Keratinocyte (primary cell): Measurements from ENCODE around the gene TMEM151B. TPM values are rescaled to one million over a fixed set of nuclear protein-coding genes. Genes with fewer than 3 reads are reported as not detected.
A peak's percentile ranks its signal among the peaks of the same experiment; 100 is the strongest.

Source experiments
- DNase-seq: peaks from one replicate; pipeline ENCODE4 v3.0.0-alpha.2; 2011; ENCODE audit warnings: low read depth, missing footprints, low spot score
- FAIRE-seq: peaks from 2 replicates; lab custom pipeline; 2011; peaks lifted over from hg19 to GRCh38; lab: Jason Lieb, UNC
- H2AFZ ChIP-seq: 2 replicates; pipeline ENCODE4 v1.6.0; 2012; ENCODE audit warnings: low read length, control low read depth, inconsistent platforms; ENCODE audit not compliant: control insufficient read depth
- H3K27ac ChIP-seq: 2 replicates; pipeline ENCODE4 v1.5.1; 2011; ENCODE audit warnings: low read length; ENCODE audit not compliant: control insufficient read depth, insufficient read depth
- H3K27me3 ChIP-seq: 3 replicates; pipeline ENCODE4 v1.6.0; 2011; ENCODE audit warnings: low read length; ENCODE audit not compliant: control insufficient read depth, insufficient read depth; ENCODE audit errors: extremely low read depth
- H3K36me3 ChIP-seq, 2 experiments: 2 replicates in 1 of 2; 3 replicates in 1 of 2; pipeline ENCODE4 v1.5.1; 2011; ENCODE audit warnings: low read length in 2 of 2, mild to moderate bottlenecking in 1 of 2; ENCODE audit not compliant: control insufficient read depth in 2 of 2, insufficient read depth in 2 of 2; ENCODE audit errors: extremely low read depth in 1 of 2
- H3K4me1 ChIP-seq: 3 replicates; pipeline ENCODE4 v1.5.1; 2011; ENCODE audit warnings: low read length; ENCODE audit not compliant: control insufficient read depth, insufficient read depth; ENCODE audit errors: extremely low read depth
- H3K4me2 ChIP-seq: 3 replicates; pipeline ENCODE4 v1.6.0; 2011; ENCODE audit warnings: low read depth, low read length; ENCODE audit not compliant: control insufficient read depth, insufficient read depth; ENCODE audit errors: extremely low read depth
- H3K4me3 ChIP-seq, 3 experiments: fragments of 200-600 bp in 1 of 3; sonication (generic) in 1 of 3; 2 replicates in 2 of 3; 3 replicates in 1 of 3; pipeline ENCODE4 v1.5.1; 2011 to 2016; ENCODE audit warnings: low read length in 3 of 3, mild to moderate bottlenecking in 3 of 3, control low read depth in 2 of 3, inconsistent platforms in 1 of 3, low read depth in 1 of 3, mixed read lengths in 1 of 3, mixed run types in 1 of 3, moderate library complexity in 1 of 3; ENCODE audit not compliant: control insufficient read depth in 2 of 3, insufficient read depth in 2 of 3; ENCODE audit errors: extremely low read depth in 1 of 3
- H3K79me2 ChIP-seq: 2 replicates; pipeline ENCODE4 v1.6.0; 2012; ENCODE audit warnings: low read length; ENCODE audit not compliant: control insufficient read depth, insufficient read depth
- H3K9ac ChIP-seq: 3 replicates; pipeline ENCODE4 v1.6.0; 2011; ENCODE audit warnings: low read length; ENCODE audit not compliant: control insufficient read depth, insufficient read depth; ENCODE audit errors: extremely low read depth
- H3K9me1 ChIP-seq: 3 replicates; pipeline ENCODE4 v1.6.0; 2011; ENCODE audit warnings: low read length; ENCODE audit not compliant: control insufficient read depth, insufficient read depth; ENCODE audit errors: extremely low read depth
- H3K9me3 ChIP-seq: 2 replicates; pipeline ENCODE4 v1.5.1; 2012; ENCODE audit warnings: low read depth, low read length; ENCODE audit not compliant: control insufficient read depth
- H4K20me1 ChIP-seq: 3 replicates; pipeline ENCODE4 v1.6.0; 2011; ENCODE audit warnings: low read length; ENCODE audit not compliant: control insufficient read depth, insufficient read depth; ENCODE audit errors: extremely low read depth
- CTCF ChIP-seq, 3 experiments: IDR thresholded peaks in 1 of 3; conservative IDR thresholded peaks in 1 of 3; optimal IDR thresholded peaks in 1 of 3; 2 replicates in 2 of 3; 3 replicates in 1 of 3; pipeline versions ENCODE3 to v1.5.1; 2011; ENCODE audit warnings: low read length in 3 of 3, mild to moderate bottlenecking in 3 of 3, moderate library complexity in 2 of 3, control low read depth in 1 of 3, inconsistent platforms in 1 of 3; ENCODE audit not compliant: insufficient read depth in 2 of 3; ENCODE audit errors: extremely low read depth in 1 of 3
- EZH2 ChIP-seq: IDR thresholded peaks from one replicate; pipeline ENCODE4 v1.6.1; 2012; ENCODE audit warnings: inconsistent platforms, mild to moderate bottlenecking, low read length, moderate library complexity
- dilution Hi-C: fragments of 300-500 bp; cut with MboI; formaldehyde crosslinking; loops from one replicate; pipeline ENCODE4 v1.7.0; 2020; ENCODE audit warnings: low sequenced_read_pairs; ENCODE audit not compliant: extremely low pct_ligation_motif_present
- polyA plus RNA-seq, 5 experiments: library from polyadenylated mRNA; depleted of rRNA in 3 of 5; stranded (reverse) in 3 of 5; stranded (forward) in 1 of 5; unstranded in 1 of 5; fragments of >200 nt; gene quantifications; 1 replicate in 1 of 5; 2 replicates in 3 of 5; 3 replicates in 1 of 5; pipeline versions ENCODE4 v1.2.1 to v1.2.3, GENCODE V29; 2011 to 2012; ENCODE audit warnings: missing spikeins in 2 of 5, low read depth in 1 of 5, low replicate concordance in 1 of 5

TMEM151B gene
- polyA plus RNA-seq, 1 donor (not counting 4 experiments of a cell fraction or from before 2014, with no cell fraction given): not detected

- Histone ChIP-seq H3K4me1 (peaks cover 47% of the 10 kb centered on the region), H3K79me2 (peaks cover 22% of the 10 kb centered on the region), H3K36me3 (peaks cover 0 to 7% of the 10 kb centered on the region in 2 experiments), H3K27me3 (no peaks in the 10 kb centered on the region), H3K9me1 (no peaks in the 10 kb centered on the region), H4K20me1 (no peaks in the 10 kb centered on the region), H3K27ac (no peak overlapping the region), H3K4me3 (peak overlapping the region; percentile 38 to 82 (median 60)), H3K4me2 (peak overlapping the region; percentile 76), H3K9ac (no peak overlapping the region), H2AFZ (peak overlapping the region; percentile 88), H3K9me3 (no peaks in the 10 kb centered on the region)
- FAIRE-seq: no peak
- TF ChIP-seq CTCF (optimal IDR thresholded peaks at IDR 0.05 in 1 of 3, IDR thresholded peaks at IDR 0.05 in 1 of 3, conservative IDR thresholded peaks at IDR 0.05 in 1 of 3; ENCODE audit: extremely low read depth in 1 of 3, insufficient read depth in 2 of 3, low read length in 3 of 3) (no peak), EZH2 (no peak)
- dilution Hi-C loops: no loop called here
- DNase-seq: no peak
Measured at GRCh38 chr6:44222486-44223318, 47.5 kb upstream of the TMEM151B start.

GRCh38 chr6:44223319-44224028 lies 46.8 kb upstream of the TMEM151B start, which contains the start of gene SLC29A1:
Gene SLC29A1, plus strand, starts transcription at chr6:44223595. Its CDS starts 3,719 bp downstream, at chr6:44227314.
- H3K4me2 ChIP-seq: peak within 1 kb of the TSS; percentile 89
- peak within 1 kb of the TSS; percentile 60 to 88 (median 82) for H3K4me3 ChIP-seq

More at GRCh38 chr6:44223319-44224028, 46.8 kb upstream of the TMEM151B start, which contains the start of gene SLC29A1:
- Histone ChIP-seq H3K9me1 (no peaks in the 10 kb centered on the region), H2AFZ (peak within 1 kb of the TSS; percentile 88), H3K9me3 (no peaks in the 10 kb centered on the region), H3K79me2 (peaks cover 22% of the 10 kb centered on the region), H3K4me1 (peaks cover 46% of the 10 kb centered on the region), H3K36me3 (peaks cover 4 to 7% of the 10 kb centered on the region in 2 experiments), H4K20me1 (no peaks in the 10 kb centered on the region), H3K27me3 (no peaks in the 10 kb centered on the region), H3K27ac (peak within 1 kb of the TSS; percentile 13), H3K9ac (peak within 1 kb of the TSS; percentile 58)
- DNase-seq (no peak), FAIRE-seq (no peak)
- dilution Hi-C loops: no loop called here
- no peak for TF ChIP-seq EZH2
- TF ChIP-seq CTCF (optimal IDR thresholded peaks at IDR 0.05 in 1 of 3, IDR thresholded peaks at IDR 0.05 in 1 of 3, conservative IDR thresholded peaks at IDR 0.05 in 1 of 3; ENCODE audit: extremely low read depth in 1 of 3, insufficient read depth in 2 of 3, low read length in 3 of 3): no peak
